ENCODE measurements around the gene KLF11.

DNA sequence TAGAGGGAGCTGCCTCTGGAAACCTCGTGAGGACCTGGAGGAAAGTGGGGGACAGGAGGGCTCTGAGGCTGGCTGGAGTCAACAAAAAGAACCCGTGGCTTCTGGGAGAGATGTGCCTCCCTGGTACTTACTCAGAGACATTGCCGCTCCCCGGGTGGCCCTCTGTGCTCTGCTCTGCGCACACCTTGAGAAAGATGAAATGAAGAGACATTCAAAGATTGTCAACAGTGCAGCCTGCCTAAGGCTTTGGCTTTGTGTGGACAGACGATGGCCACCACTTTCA lies 22.4 kb downstream of the KLF11 start:
- no peak for TF ChIP-seq EZH2 (IDR thresholded peaks at IDR 0.05; ENCODE audit: low read length, missing control alignments)
- TF ChIP-seq, protein P1, sequence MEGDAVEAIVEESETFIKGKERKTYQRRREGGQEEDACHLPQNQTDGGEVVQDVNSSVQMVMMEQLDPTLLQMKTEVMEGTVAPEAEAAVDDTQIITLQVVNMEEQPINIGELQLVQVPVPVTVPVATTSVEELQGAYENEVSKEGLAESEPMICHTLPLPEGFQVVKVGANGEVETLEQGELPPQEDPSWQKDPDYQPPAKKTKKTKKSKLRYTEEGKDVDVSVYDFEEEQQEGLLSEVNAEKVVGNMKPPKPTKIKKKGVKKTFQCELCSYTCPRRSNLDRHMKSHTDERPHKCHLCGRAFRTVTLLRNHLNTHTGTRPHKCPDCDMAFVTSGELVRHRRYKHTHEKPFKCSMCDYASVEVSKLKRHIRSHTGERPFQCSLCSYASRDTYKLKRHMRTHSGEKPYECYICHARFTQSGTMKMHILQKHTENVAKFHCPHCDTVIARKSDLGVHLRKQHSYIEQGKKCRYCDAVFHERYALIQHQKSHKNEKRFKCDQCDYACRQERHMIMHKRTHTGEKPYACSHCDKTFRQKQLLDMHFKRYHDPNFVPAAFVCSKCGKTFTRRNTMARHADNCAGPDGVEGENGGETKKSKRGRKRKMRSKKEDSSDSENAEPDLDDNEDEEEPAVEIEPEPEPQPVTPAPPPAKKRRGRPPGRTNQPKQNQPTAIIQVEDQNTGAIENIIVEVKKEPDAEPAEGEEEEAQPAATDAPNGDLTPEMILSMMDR (conservative IDR thresholded peaks at IDR 0.05 in 1 of 2, IDR thresholded peaks at IDR 0.05 in 1 of 2; ENCODE audit: low read depth in 1 of 2, low read length in 2 of 2) = no peak
